HG02884 (cell line): ENCODE results near the gene TAS1R1.
"Not testable (repeated sequence)": the region's sequence is repeated elsewhere in the genome, so short reads cannot be mapped to it uniquely, and the experiment has no call there.

Experiments
- ATAC-seq: cut with Tn5 transposase; IDR thresholded peaks from one replicate; pipeline ENCODE4 v1.9.1; 2021; ENCODE audit warnings: mild to moderate bottlenecking, moderate library complexity; ENCODE audit not compliant: unreplicated experiment

Gene TAS1R1

GRCh38 chr1:6588128-6588892 is 33.2 kb downstream of the TAS1R1 start:
- no peak for ATAC-seq

DNA sequence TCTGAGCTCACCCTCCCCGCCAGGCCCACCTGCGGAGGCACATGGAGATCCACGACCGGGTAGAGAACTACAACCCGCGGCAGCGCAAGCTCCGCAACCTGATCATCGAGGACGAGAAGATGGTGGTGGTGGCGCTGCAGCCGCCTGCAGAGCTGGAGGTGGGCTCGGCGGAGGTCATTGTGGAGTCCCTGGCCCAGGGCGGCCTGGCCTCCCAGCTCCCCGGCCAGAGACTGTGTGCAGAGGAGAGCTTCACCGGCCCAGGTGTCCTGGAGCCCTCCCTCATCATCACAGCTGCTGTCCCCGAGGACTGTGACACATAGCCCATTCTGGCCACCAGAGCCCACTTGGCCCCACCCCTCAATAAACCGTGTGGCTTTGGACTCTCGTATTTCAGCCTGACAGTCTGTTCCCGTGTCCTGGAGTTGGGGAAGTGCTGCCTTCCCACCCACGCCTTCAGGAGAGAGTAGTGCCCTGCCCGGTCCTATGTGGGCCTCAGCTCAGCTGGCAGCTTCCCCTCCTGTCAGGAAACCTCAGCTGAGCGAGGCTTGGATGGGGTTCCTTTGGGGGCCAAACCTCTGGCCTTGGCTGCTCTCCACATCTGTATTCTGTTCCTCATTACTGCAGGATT is 33.9 kb downstream of the TAS1R1 start:
- no peak for ATAC-seq

GRCh38 chr1:6590046-6590445 is 34.9 kb downstream of the TAS1R1 start:
- ATAC-seq: no peak

GRCh38 chr1:6591222-6591621 is 36.1 kb downstream of the TAS1R1 start:
- ATAC-seq: no peak

GRCh38 chr1:6591644-6592043 is 36.5 kb downstream of the TAS1R1 start:
- no peak for ATAC-seq

- ATAC-seq: no peak
Observed at GRCh38 chr1:6592441-6592840, 37.3 kb downstream of the TAS1R1 start.

GRCh38 chr1:6592865-6593593 is 37.9 kb downstream of the TAS1R1 start:
- no peak for ATAC-seq

DNA sequence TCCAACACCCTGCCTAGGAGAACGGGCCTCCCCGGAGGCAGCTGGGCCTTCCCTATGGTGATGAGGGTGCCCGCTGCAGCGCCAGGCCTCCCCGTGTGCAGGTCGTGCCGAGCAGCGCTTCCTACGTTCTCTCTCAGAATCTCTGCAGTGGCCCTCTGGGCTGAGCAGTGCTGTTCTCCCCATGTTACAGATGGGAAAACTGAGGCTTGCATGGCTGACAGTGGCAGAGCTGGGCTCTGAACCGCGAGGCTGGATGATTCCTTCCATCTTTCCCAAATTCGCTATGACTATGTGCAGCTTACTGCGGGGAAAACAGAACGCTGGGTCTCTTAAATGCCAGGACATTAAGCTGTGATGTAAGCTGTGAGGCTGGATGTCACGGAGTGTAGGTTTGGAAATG is 38.7 kb downstream of the TAS1R1 start:
- no peak for ATAC-seq

GRCh38 chr1:6594977-6595740 is 40.1 kb downstream of the TAS1R1 start:
- ATAC-seq: no peak

DNA sequence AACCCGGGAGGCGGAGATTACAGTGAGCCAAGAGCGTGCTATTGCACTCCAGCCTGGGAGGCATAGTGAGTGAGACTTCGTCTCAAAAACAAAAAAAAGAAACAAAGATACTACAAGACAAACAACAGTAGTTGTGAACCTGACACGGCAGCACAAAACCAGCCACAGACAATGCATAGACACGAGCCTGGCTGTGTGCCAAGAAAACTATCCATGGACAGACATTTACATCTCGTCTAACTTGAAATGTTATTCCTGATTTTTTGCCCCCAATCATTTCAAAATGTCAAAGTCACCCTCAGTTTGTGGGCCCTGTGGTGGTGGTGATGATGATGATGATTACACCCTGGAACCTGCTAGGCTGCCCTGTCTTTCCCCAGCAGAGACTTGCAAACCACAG is 41.2 kb downstream of the TAS1R1 start:
- no peak for ATAC-seq

DNA sequence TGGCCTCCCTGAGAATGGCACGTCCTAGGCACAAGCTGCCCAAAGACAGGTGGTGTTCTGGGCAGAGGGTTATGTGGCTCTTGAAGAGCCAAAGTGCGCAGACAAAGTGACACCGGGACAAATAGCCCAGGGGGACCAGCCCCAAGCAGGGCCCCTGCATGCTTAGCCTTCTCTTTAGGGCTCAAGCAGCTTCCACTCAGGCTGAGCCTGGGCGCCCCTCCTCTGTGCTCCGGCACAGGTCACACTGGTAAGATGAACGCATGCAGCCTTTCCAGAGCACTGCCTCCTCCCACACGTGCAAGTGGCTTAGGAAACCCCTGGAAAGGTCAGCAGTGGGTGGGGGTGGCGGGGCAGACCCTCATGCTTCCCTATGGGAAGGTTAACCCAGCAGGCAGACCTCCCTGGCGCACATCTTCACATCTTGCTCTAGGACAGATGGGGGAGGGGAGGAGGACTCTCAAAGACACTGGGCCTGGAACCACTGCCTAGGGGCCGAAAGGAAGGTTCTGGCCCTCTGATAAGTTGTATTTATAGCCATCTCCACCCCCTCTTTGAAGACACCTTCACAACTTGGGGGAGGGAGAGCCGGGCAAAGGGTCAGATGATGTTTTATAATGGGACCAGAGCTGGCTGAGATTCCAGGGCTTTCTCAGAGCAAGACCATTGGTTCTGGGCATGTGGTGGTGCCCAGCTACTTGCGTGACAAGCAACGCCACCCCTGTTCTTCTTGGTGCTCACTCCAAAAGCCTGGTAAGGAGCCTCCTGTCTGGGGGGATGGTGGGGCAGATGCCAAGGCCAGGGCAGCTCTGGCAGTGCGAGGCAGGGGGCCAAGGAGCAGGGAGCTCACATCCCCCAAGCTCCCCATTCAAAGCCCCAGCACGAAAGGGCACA is 42.0 kb downstream of the TAS1R1 start:
- ATAC-seq: no peak

- no peak for ATAC-seq
Observed at GRCh38 chr1:6597777-6598131, 42.6 kb downstream of the TAS1R1 start.

- ATAC-seq: no peak
Observed at GRCh38 chr1:6599141-6599975, 44.3 kb downstream of the TAS1R1 start.

DNA sequence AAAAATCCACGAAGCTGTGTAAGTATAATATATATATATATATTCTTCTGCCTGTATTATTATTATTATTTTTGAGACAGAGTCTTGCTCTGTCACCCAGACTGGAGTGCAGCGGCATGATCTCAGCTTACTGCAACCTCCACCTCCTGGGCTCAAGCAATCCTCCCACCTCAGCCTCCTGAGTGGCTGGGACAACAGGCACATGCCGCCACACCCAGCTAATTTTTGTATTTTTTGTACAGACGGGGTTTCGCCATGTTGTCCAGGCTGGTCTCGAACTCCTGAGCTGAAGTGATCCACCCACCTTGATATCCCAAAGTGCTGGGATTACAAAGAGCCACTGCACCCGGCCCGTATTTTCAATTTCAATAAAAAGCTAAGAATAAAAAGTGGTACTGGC is 44.9 kb downstream of the TAS1R1 start:
- not testable (repeated sequence) for ATAC-seq

DNA sequence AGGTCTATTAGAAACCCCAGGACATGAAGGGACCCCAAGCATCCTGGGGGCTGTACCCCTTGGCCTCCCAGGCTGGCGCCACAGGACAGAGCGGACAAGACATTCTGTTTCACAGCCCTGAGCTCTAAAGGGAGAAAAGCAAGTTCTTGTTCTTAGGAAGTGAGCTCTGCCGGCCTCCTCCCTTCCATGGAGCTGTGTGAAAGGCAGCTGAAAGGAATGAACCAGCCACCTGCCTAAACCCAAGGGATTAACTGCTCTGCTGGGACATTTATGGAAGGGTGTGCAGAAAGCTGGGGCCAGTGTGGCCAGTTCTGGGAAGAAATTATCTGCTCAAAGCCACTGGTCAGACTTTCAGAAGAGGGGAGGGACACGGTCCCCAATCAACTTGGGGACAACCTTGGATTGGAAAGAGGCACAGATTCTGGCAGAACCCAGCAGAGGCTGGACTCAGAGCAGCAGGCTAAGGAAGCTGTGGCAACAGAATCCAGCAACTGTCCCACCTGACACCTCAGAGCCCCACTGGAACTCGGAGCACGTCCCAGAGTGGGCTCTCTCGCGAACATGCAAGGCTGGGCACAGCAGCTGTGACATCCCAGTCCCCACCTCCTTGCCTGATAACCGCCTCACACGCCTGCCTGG is 45.4 kb downstream of the TAS1R1 start:
- no peak for ATAC-seq

- no peak for ATAC-seq
Observed at GRCh38 chr1:6601049-6601922, 46.2 kb downstream of the TAS1R1 start.

DNA sequence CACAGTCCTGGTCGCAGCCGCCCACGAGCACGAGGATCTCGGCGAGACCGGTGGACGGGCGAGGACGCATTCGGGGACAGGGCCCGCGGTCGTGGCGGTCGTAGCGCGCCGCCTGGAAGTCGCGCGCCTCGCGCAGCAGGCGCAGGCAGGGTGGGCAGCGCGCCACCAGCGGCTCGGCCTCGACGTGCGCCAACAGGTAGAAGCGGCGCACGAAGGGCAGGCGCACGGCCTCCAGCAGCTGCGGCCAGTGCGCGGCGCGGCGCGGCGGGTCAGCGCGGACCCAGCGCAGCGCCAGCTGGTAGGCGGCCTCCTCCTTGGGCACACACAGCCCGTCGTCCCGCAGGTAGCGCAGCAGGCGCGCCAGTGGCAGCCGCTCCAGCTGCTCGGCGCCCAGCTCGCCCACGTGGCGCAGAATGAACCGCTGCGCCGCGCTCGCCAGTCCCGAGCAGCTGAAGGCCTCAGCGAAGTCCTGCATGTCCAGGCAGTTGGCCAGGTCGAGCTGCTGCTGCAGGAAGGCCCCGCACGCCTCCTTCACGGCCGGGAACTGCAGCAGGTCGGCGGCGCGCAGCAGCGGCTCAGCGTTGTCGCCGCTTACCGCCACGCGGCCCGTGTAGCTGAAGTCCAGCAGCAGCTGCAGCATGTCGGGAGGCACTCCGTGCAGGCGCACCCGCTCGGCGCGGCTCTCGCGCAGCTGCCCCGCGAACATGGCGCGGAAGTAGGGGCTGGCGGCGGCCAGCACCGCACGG is 47.0 kb downstream of the TAS1R1 start:
- ATAC-seq: no peak
